ENCODE results near the gene NR2C2.
"Not testable (repeated sequence)": the region's sequence is repeated elsewhere in the genome, so short reads cannot be mapped to it uniquely, and the experiment has no call there.

Gene NR2C2

GRCh38 chr3:14962762-14963161 lies 15.4 kb downstream of the NR2C2 start:
- DNase-seq, result no peak

- DNase-seq, result no peak
These were observed 19.9 kb downstream of the NR2C2 start for GRCh38 chr3:14967285-14967684.

- DNase-seq, result no peak
These were observed 22.3 kb downstream of the NR2C2 start for GRCh38 chr3:14969671-14970070.

- DNase-seq, result no peak
These were observed 28.9 kb downstream of the NR2C2 start for GRCh38 chr3:14976317-14976716.

- no peak for DNase-seq
These were observed 33.3 kb downstream of the NR2C2 start for GRCh38 chr3:14980689-14981088.

- DNase-seq, result no peak
These were observed 37.3 kb downstream of the NR2C2 start for GRCh38 chr3:14984581-14985113.

- no peak for DNase-seq
These were observed 41.6 kb downstream of the NR2C2 start for GRCh38 chr3:14988988-14989394.

- DNase-seq, result no peak
These were observed 42.8 kb downstream of the NR2C2 start for GRCh38 chr3:14989943-14990779.

- no peak for DNase-seq
These were observed 43.4 kb downstream of the NR2C2 start for GRCh38 chr3:14990780-14991148.

- DNase-seq, result no peak
These were observed 43.9 kb downstream of the NR2C2 start for GRCh38 chr3:14991151-14991742.

GRCh38 chr3:14991818-14992612 lies 44.6 kb downstream of the NR2C2 start:
- DNase-seq, result no peak

- DNase-seq, result no peak
These were observed 50.6 kb downstream of the NR2C2 start for GRCh38 chr3:14997941-14998340.

- not testable (repeated sequence) for DNase-seq
These were observed 51.8 kb downstream of the NR2C2 start for GRCh38 chr3:14999182-14999581.

- DNase-seq, result no peak
These were observed 60.3 kb downstream of the NR2C2 start for GRCh38 chr3:15007681-15008141.

GRCh38 chr3:15009167-15009566 lies 61.8 kb downstream of the NR2C2 start:
- no peak for DNase-seq

GRCh38 chr3:15010664-15011063 lies 63.3 kb downstream of the NR2C2 start:
- no peak for DNase-seq

GRCh38 chr3:15011174-15011573 lies 63.8 kb downstream of the NR2C2 start:
- DNase-seq, result no peak

- DNase-seq, result no peak
These were observed 67.4 kb downstream of the NR2C2 start for GRCh38 chr3:15014606-15015328.

GRCh38 chr3:15015456-15015855 lies 68.1 kb downstream of the NR2C2 start:
- no peak for DNase-seq

GRCh38 chr3:15017191-15017590 lies 69.8 kb downstream of the NR2C2 start:
- no peak for DNase-seq

- no peak for DNase-seq
These were observed 75.9 kb downstream of the NR2C2 start for GRCh38 chr3:15023249-15023648.

GRCh38 chr3:15023719-15024118 lies 76.3 kb downstream of the NR2C2 start:
- no peak for DNase-seq

GRCh38 chr3:15029625-15030024 lies 82.2 kb downstream of the NR2C2 start:
- DNase-seq, result no peak
